ENCODE measurements around the gene TSKU.

Gene TSKU

GRCh38 chr11:76767659-76768058 lies 15.5 kb upstream of the TSKU start:
- H3K27ac ChIP-seq, result no peak overlapping the region
- TF ChIP-seq CTCF (conservative IDR thresholded peaks at IDR 0.05) (no peak), ZFX (IDR thresholded peaks at IDR 0.05) (no peak)

DNA sequence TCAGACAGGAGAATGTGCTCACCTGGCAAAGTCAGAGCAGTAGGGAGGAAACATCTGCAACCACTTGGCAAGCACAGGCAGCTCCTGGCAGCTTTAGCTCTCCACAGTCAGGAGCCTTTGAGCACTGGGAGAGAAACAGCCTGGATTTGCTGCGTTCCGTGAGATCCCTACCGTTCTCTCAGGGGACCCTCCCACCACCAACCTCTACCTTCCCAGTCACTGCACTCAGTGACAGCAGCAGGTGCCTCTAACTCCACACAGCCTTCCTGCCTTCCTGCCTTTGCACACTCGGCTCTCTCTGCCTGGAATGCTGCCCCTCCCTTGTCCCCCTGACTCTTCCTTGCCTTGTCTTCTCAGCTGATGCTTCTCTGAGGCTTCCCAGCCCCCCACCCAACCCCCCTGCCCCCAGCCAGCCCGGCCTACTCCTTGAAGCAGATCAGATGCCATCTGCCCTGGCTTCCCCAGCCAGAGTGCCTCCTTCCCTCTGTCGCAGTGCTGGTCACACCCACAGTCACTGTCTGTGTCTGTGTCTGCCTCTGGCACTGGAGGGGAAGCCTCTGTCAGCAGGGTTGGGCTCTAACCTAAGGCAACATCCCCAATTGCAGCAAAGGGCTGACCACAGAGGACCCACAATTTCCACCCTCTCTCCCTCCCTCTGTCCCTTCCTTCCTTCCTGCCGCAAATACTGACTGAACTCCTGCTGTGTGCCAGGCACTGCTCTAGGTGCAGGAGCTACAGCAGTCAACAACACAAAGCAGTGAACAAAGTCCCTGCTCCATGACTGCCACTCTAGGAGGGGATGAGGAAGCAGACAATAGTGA lies 14.9 kb upstream of the TSKU start:
- TF ChIP-seq ZFX (IDR thresholded peaks at IDR 0.05) (no peak), CTCF (conservative IDR thresholded peaks at IDR 0.05) (no peak)
- no peak overlapping the region for H3K27ac ChIP-seq

GRCh38 chr11:76768909-76769560 lies 14.1 kb upstream of the TSKU start:
- TF ChIP-seq ZFX (IDR thresholded peaks at IDR 0.05), result no peak
- TF ChIP-seq CTCF (conservative IDR thresholded peaks at IDR 0.05), result no peak
- no peak overlapping the region for H3K27ac ChIP-seq

DNA sequence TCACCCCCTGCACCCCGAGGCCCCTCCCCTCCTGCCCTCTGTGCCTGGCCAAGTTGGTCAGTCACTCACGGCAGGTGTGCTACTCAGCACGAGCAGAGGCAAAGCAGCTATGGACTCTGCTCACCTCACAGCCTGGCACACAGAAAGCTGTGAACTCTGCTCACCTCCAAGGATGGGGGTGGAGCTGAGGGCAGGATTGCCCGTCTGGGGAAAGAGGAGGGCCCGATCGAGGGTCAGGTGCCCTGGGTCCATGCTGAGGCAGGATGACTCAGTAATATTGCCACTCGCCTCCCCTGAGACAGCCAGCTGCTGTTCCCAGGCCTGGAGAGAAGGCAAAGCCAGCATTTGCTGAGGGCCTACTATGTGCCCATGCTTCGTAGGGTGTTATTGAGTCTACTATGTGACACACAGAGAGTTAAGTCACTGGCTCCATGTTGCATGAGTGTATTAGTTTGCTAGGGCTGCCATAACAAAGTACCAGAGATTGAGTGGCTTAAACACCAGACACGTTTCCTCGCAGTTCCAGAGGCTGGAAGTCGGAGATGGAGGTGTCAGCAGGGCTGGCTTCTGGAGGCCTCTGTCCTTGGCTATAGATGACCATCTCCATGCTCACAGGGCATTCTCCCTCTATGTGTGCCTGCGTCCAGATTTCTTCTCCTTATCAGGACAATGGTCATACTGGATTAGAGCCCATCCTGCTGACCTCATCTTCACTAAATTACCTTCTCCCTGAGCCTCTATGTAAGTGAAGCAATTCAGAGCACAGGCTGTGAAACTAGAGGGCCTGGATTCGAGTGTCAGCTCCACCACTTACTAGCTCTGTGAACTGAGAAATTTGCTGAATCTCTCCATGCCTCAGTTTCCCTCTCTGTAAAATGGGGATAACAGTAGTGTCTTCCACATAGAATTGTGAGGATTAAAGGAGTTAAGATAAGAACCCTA lies 13.2 kb upstream of the TSKU start:
- peak overlapping the region; percentile 29 for H3K27ac ChIP-seq
- TF ChIP-seq ZFX (IDR thresholded peaks at IDR 0.05), result no peak
- no peak for TF ChIP-seq CTCF (conservative IDR thresholded peaks at IDR 0.05)

GRCh38 chr11:76770642-76771445 lies 12.3 kb upstream of the TSKU start:
- no peak for TF ChIP-seq CTCF (conservative IDR thresholded peaks at IDR 0.05)

DNA sequence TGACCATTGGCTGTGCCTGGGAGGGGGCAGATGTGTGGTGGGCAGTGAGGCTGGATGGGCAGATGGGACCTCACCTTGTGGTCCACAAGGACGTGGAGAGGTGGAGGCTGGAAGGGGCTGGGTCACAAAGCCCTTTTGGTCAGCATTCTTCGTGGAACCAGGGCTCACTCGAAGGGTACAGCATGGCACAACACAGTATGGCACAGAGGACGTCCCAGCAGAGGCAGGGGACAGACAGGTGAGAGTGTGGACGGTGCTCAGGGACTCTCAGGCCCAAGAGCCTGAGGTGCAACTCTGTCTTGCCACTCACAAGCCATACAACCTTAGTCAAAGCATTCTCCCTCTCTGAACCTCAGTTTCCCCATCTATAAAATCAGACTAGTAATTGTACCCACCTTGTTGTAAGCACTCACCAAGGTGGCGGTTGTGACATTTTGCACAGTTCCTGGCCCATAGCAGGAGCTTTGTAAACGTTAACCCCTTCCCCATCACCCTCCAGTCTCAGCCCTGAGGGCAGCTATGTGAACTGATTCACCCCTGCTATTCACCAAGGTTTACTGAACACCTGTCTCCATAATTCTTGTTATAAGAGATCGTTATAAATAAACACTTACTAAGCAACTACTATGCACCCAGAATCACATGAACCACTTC lies 11.6 kb upstream of the TSKU start:
- TF ChIP-seq ZFX (IDR thresholded peaks at IDR 0.05), result no peak
- no peak for TF ChIP-seq CTCF (conservative IDR thresholded peaks at IDR 0.05)
- H3K27ac ChIP-seq, result peak overlapping the region; percentile 29

More at GRCh38 chr11:76770642-76771445, 12.3 kb upstream of the TSKU start:
- peak overlapping the region; percentile 29 for H3K27ac ChIP-seq
